SK-N-SH treated with all-trans-retinoic acid at 6 μM for 48 hours (cell line): Measurements from ENCODE around the gene ABCA6.
"Not testable (repeated sequence)": the region's sequence is repeated elsewhere in the genome, so short reads cannot be mapped to it uniquely, and the experiment has no call there.

ENCODE experiments used
- ATAC-seq: fragments of 200-7000 bp; cut with Tn5 transposase; 3 replicates; pipeline ENCODE4 v1.9.1; 2020; ENCODE audit warnings: mild to moderate bottlenecking, moderate library complexity
- ARNTL ChIP-seq: fragments of 450-650 bp; formaldehyde crosslinking; IDR thresholded peaks from 2 replicates; pipeline ENCODE4 v1.5.0; 2020; ENCODE audit warnings: low read depth, mild to moderate bottlenecking, moderate library complexity, borderline replicate concordance
- BACH2 ChIP-seq: fragments of 250-450 bp; sonication (Bioruptor Pico); IDR thresholded peaks from 2 replicates; pipeline ENCODE4 v1.9.0; 2021; ENCODE audit warnings: mild to moderate bottlenecking, borderline replicate concordance
- CREB5 ChIP-seq: fragments of 250-450 bp; sonication (Bioruptor Pico); IDR thresholded peaks from 2 replicates; pipeline ENCODE4 v1.5.1; 2020; ENCODE audit warnings: low read depth, mild to moderate bottlenecking, moderate library complexity
- CSDC2 ChIP-seq: fragments of 250-450 bp; sonication (Bioruptor Pico); IDR thresholded peaks from 2 replicates; pipeline ENCODE4 v1.5.0; 2020; ENCODE audit warnings: mild to moderate bottlenecking, moderate library complexity
- ESRRG ChIP-seq: fragments of 250-450 bp; sonication (Bioruptor Pico); IDR thresholded peaks from 2 replicates; pipeline ENCODE4 v1.6.1; 2021; ENCODE audit warnings: mild to moderate bottlenecking
- GLIS3 ChIP-seq: fragments of 250-450 bp; sonication (Bioruptor Pico); IDR thresholded peaks from 2 replicates; pipeline ENCODE4 v1.5.0; 2020; ENCODE audit warnings: mild to moderate bottlenecking, moderate library complexity
- ISL1 ChIP-seq: fragments of 250-450 bp; sonication (Bioruptor Pico); IDR thresholded peaks from 2 replicates; pipeline ENCODE4 v2.1.2; 2022; ENCODE audit warnings: mild to moderate bottlenecking, moderate library complexity
- PPARA ChIP-seq: fragments of 250-450 bp; sonication (Bioruptor Pico); IDR thresholded peaks from 2 replicates; pipeline ENCODE4 v1.5.0; 2020; ENCODE audit warnings: mild to moderate bottlenecking, borderline replicate concordance
- RARB ChIP-seq: fragments of 250-450 bp; sonication (Bioruptor Pico); IDR thresholded peaks from 2 replicates; pipeline ENCODE4 v1.8.0; 2021; ENCODE audit warnings: mild to moderate bottlenecking, moderate library complexity
- SNAI2 ChIP-seq: fragments of 250-450 bp; sonication (Bioruptor Pico); IDR thresholded peaks from 2 replicates; pipeline ENCODE4 v1.5.0; 2020; ENCODE audit warnings: mild to moderate bottlenecking, moderate library complexity
- TCF4 ChIP-seq: fragments of 250-450 bp; sonication (Bioruptor Pico); IDR thresholded peaks from 2 replicates; pipeline ENCODE4 v1.8.0; 2021; ENCODE audit warnings: mild to moderate bottlenecking, moderate library complexity, borderline replicate concordance
- TOX ChIP-seq: fragments of 250-450 bp; sonication (Bioruptor Pico); IDR thresholded peaks from 2 replicates; pipeline ENCODE4 v1.8.0; 2021; ENCODE audit warnings: mild to moderate bottlenecking, moderate library complexity, borderline replicate concordance
- TSHZ2 ChIP-seq: fragments of 250-450 bp; sonication (Bioruptor Pico); IDR thresholded peaks from 2 replicates; pipeline ENCODE4 v1.5.0; 2020; ENCODE audit warnings: mild to moderate bottlenecking, moderate library complexity
- ZC3H10 ChIP-seq: fragments of 250-450 bp; sonication (Bioruptor Pico); IDR thresholded peaks from 2 replicates; pipeline ENCODE4 v1.5.1; 2021; ENCODE audit warnings: mild to moderate bottlenecking, moderate library complexity
- ZFP3 ChIP-seq: fragments of 250-450 bp; sonication (Bioruptor Pico); IDR thresholded peaks from 2 replicates; pipeline ENCODE4 v1.5.0; 2020; ENCODE audit warnings: mild to moderate bottlenecking, moderate library complexity
- ZFP30 ChIP-seq: fragments of 450-650 bp; formaldehyde crosslinking; IDR thresholded peaks from 2 replicates; pipeline ENCODE4 v1.5.0; 2022; ENCODE audit warnings: mild to moderate bottlenecking, moderate library complexity
- ZNF565 ChIP-seq: fragments of 450-650 bp; formaldehyde crosslinking; conservative IDR thresholded peaks from 2 replicates; pipeline ENCODE4 v1.5.0; 2020; ENCODE audit warnings: low read depth, mild to moderate bottlenecking, moderate library complexity
- ZNF70 ChIP-seq: fragments of 450-650 bp; formaldehyde crosslinking; IDR thresholded peaks from 2 replicates; pipeline ENCODE4 v1.5.0; 2020; ENCODE audit warnings: mild to moderate bottlenecking, moderate library complexity
- ZNF8 ChIP-seq: fragments of 450-650 bp; formaldehyde crosslinking; IDR thresholded peaks from 2 replicates; pipeline ENCODE4 v1.5.0; 2020; ENCODE audit warnings: mild to moderate bottlenecking, moderate library complexity
- TF ChIP-seq, protein P1 (sequence below): fragments of 250-450 bp; sonication (Bioruptor Pico); IDR thresholded peaks from 2 replicates; pipeline ENCODE4 v1.5.1; 2021; ENCODE audit warnings: mild to moderate bottlenecking, moderate library complexity
- TF ChIP-seq, protein P2 (sequence below): fragments of 250-450 bp; sonication (Bioruptor Pico); IDR thresholded peaks from 2 replicates; pipeline ENCODE4 v1.8.0; 2021; ENCODE audit warnings: low read depth, mild to moderate bottlenecking, moderate library complexity, borderline replicate concordance
- TF ChIP-seq, protein P3 (sequence below): fragments of 250-450 bp; sonication (Bioruptor Pico); IDR thresholded peaks from 2 replicates; pipeline ENCODE4 v1.8.0; 2020; ENCODE audit warnings: mild to moderate bottlenecking, moderate library complexity, borderline replicate concordance

Gene ABCA6

DNA sequence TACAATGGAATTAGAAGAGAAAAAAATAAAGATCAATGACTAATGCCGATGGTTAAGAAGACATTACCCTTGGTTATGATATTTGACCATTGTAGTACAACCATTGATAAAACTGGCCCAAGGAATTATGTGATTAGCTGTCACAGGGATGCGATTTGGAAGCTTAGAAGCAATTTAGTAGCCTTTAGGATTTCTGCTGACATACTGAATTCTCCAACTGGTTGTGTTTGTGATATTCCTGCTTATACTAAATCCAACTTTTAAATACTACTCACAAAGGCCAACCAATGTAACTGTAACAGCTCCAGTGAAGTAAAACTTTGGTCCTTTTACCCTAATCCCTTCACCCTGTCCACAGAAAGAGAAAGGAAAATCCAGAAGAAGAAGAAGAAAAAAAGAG lies 31.4 kb upstream of the ABCA6 start:
- TF ChIP-seq CREB5 (CRISPR knock-in tag) (no peak), TOX (CRISPR knock-in tag) (no peak), BACH2 (no peak), ZFP30 (CRISPR knock-in tag) (no peak), SNAI2 (no peak), TCF4 (CRISPR knock-in tag) (no peak), CSDC2 (CRISPR knock-in tag) (no peak), ZNF565 (CRISPR knock-in tag) (no peak), TSHZ2 (no peak), ZNF70 (CRISPR knock-in tag) (no peak), GLIS3 (CRISPR knock-in tag) (no peak), ZNF8 (CRISPR knock-in tag) (no peak), ESRRG (CRISPR knock-in tag) (no peak), ZFP3 (CRISPR knock-in tag) (no peak), ISL1 (CRISPR knock-in tag) (no peak), PPARA (CRISPR knock-in tag) (no peak), RARB (CRISPR knock-in tag) (no peak), ZC3H10 (CRISPR knock-in tag) (no peak)
- TF ChIP-seq, protein P1, sequence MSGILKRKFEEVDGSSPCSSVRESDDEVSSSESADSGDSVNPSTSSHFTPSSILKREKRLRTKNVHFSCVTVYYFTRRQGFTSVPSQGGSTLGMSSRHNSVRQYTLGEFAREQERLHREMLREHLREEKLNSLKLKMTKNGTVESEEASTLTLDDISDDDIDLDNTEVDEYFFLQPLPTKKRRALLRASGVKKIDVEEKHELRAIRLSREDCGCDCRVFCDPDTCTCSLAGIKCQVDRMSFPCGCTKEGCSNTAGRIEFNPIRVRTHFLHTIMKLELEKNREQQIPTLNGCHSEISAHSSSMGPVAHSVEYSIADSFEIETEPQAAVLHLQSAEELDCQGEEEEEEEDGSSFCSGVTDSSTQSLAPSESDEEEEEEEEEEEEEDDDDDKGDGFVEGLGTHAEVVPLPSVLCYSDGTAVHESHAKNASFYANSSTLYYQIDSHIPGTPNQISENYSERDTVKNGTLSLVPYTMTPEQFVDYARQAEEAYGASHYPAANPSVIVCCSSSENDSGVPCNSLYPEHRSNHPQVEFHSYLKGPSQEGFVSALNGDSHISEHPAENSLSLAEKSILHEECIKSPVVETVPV (CRISPR knock-in tag) = no peak
- TF ChIP-seq, protein P2, sequence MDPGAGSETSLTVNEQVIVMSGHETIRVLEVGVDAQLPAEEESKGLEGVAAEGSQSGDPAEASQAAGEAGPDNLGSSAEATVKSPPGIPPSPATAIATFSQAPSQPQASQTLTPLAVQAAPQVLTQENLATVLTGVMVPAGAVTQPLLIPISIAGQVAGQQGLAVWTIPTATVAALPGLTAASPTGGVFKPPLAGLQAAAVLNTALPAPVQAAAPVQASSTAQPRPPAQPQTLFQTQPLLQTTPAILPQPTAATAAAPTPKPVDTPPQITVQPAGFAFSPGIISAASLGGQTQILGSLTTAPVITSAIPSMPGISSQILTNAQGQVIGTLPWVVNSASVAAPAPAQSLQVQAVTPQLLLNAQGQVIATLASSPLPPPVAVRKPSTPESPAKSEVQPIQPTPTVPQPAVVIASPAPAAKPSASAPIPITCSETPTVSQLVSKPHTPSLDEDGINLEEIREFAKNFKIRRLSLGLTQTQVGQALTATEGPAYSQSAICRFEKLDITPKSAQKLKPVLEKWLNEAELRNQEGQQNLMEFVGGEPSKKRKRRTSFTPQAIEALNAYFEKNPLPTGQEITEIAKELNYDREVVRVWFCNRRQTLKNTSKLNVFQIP = no peak
- ATAC-seq = no peak

DNA sequence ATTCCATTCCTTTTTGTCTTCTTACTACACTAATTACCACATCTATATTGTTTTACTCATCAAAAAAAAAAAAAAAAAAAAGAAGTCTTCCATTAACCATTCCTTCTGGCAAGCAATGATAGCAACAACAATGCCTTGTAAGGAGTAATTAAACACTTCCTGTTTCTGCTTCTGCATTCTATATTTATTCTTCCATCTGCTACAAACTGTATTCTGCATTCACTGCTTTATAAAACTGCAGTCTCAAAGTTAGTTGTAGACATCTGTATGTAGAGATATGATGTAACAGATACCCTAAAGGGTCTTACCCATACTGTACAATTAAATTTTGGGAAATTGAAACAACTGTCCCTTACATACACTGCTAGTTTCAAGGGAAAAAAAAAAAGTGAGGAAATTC lies 28.7 kb upstream of the ABCA6 start:
- no peak for TF ChIP-seq ESRRG (CRISPR knock-in tag)
- TF ChIP-seq RARB (CRISPR knock-in tag) = no peak
- no peak for TF ChIP-seq TSHZ2
- TF ChIP-seq, protein P3, sequence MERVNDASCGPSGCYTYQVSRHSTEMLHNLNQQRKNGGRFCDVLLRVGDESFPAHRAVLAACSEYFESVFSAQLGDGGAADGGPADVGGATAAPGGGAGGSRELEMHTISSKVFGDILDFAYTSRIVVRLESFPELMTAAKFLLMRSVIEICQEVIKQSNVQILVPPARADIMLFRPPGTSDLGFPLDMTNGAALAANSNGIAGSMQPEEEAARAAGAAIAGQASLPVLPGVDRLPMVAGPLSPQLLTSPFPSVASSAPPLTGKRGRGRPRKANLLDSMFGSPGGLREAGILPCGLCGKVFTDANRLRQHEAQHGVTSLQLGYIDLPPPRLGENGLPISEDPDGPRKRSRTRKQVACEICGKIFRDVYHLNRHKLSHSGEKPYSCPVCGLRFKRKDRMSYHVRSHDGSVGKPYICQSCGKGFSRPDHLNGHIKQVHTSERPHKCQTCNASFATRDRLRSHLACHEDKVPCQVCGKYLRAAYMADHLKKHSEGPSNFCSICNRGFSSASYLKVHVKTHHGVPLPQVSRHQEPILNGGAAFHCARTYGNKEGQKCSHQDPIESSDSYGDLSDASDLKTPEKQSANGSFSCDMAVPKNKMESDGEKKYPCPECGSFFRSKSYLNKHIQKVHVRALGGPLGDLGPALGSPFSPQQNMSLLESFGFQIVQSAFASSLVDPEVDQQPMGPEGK (CRISPR knock-in tag) = no peak
- no peak for TF ChIP-seq TOX (CRISPR knock-in tag)
- no peak for TF ChIP-seq ZC3H10 (CRISPR knock-in tag)
- no peak for TF ChIP-seq ARNTL
- no peak for ATAC-seq

- ATAC-seq = not testable (repeated sequence)
These were observed 26.9 kb upstream of the ABCA6 start for GRCh38 chr17:69168642-69169041.
